K562 (cell line): ENCODE results near the gene DSEL. TPM values are rescaled to one million over a fixed set of nuclear protein-coding genes. Genes with fewer than 3 reads are reported as not detected.

Source experiments
- ATAC-seq: fragments of 200-7000 bp; cut with Tn5 transposase; 3 replicates; pipeline ENCODE4 v1.9.1; 2020; ENCODE audit warnings: moderate library complexity
- BruUV-seq: library from RNA; stranded (reverse); fragments of 400-500 nt; replicated peaks from 2 replicates; lab custom pipeline; 2021; lab: Mats Ljungman, UMichigan
- CTCF ChIA-PET: fragments of 300-600 bp; formaldehyde crosslinking; extraction: SDS; loops from one replicate; lab custom pipeline; 2021; ENCODE audit warnings: low intra/inter-chr PET ratio; lab: Yijun Ruan, JAX
- POLR2A ChIA-PET: fragments of 300-600, 350-650 bp; sonication (Branson Sonifier 250); formaldehyde crosslinking; extraction: SDS; loops from one replicate; lab custom pipeline; 2021; ENCODE audit warnings: antibody characterized with exemption, inconsistent platforms; lab: Yijun Ruan, JAX
- DNase-seq, 4 experiments: peaks; one replicate each; pipeline versions ENCODE4 v3.0.0 to v3.0.0-alpha.2; 2011 to 2018; ENCODE audit warnings: low spot score in 3 of 4, mixed read lengths in 3 of 4; ENCODE audit errors: extremely low read depth in 1 of 4
- FAIRE-seq: peaks from 2 replicates; lab custom pipeline; 2011; peaks lifted over from hg19 to GRCh38; lab: Jason Lieb, UNC
- H2AFZ ChIP-seq: 2 replicates; pipeline ENCODE4 v1.6.0; 2011; ENCODE audit warnings: low read depth, low read length, control low read depth, inconsistent platforms
- H3K27ac ChIP-seq: fragments of 200-600 bp; 3 replicates; pipeline ENCODE4 v1.8.0; 2011; ENCODE audit warnings: low read depth, mild to moderate bottlenecking, control low read depth, inconsistent platforms, low read length, moderate library complexity, mixed read lengths; ENCODE audit errors: extremely low read depth
- H3K27me3 ChIP-seq, 2 experiments: fragments of 300-600 bp in 1 of 2; 2 replicates in 1 of 2; 3 replicates in 1 of 2; pipeline versions ENCODE4 v1.6.0 to v1.8.0; 2011; ENCODE audit warnings: inconsistent platforms in 2 of 2, low read length in 2 of 2, mild to moderate bottlenecking in 1 of 2, mixed read lengths in 1 of 2, moderate library complexity in 1 of 2; ENCODE audit not compliant: control insufficient read depth in 2 of 2, insufficient read depth in 2 of 2
- H3K36me3 ChIP-seq: fragments of 300-600 bp; 3 replicates; pipeline ENCODE4 v1.8.0; 2011; ENCODE audit warnings: mild to moderate bottlenecking, low read length, inconsistent platforms; ENCODE audit not compliant: control insufficient read depth, insufficient read depth
- H3K4me1 ChIP-seq, 2 experiments: fragments of 200-600 bp in 1 of 2; replicated peaks in 1 of 2; 2 replicates in 1 of 2; 3 replicates in 1 of 2; pipeline versions ENCODE4 v1.5.1 to v1.8.0; 2011; ENCODE audit warnings: inconsistent platforms in 2 of 2, low read length in 2 of 2, mild to moderate bottlenecking in 1 of 2, mixed read lengths in 1 of 2, moderate library complexity in 1 of 2; ENCODE audit not compliant: control insufficient read depth in 2 of 2, insufficient read depth in 2 of 2
- H3K4me2 ChIP-seq: 2 replicates; pipeline ENCODE4 v1.6.1; 2011; ENCODE audit warnings: low read length, control low read depth, inconsistent platforms, mixed read lengths; ENCODE audit not compliant: insufficient read depth
- H3K4me3 ChIP-seq: fragments of 200-600 bp; sonication (generic), shearing (Covaris generic); 2 replicates; pipeline ENCODE4 v1.5.1; 2016; ENCODE audit warnings: control low read depth, inconsistent platforms
- H3K79me2 ChIP-seq: fragments of 200-600 bp; 3 replicates; pipeline ENCODE4 v1.8.0; 2011; ENCODE audit warnings: low read length, inconsistent platforms; ENCODE audit not compliant: control insufficient read depth, insufficient read depth
- H3K9ac ChIP-seq, 2 experiments: 2 replicates each; pipeline versions ENCODE4 v1.6.0 to v1.6.1; 2011; ENCODE audit warnings: low read depth in 2 of 2, low read length in 2 of 2, control low read depth in 1 of 2, inconsistent platforms in 1 of 2, mild to moderate bottlenecking in 1 of 2, mixed read lengths in 1 of 2; ENCODE audit not compliant: insufficient read depth in 1 of 2
- H3K9me1 ChIP-seq: one replicate; pipeline ENCODE4 v1.6.0; 2011; ENCODE audit warnings: inconsistent platforms, mild to moderate bottlenecking, low read length, moderate library complexity; ENCODE audit not compliant: control insufficient read depth, insufficient read depth
- H3K9me3 ChIP-seq: replicated peaks from 2 replicates; pipeline ENCODE4 v1.5.1; 2011; ENCODE audit warnings: low read depth, low read length, inconsistent platforms; ENCODE audit not compliant: control insufficient read depth, insufficient read depth
- H4K20me1 ChIP-seq: replicated peaks from 2 replicates; pipeline ENCODE4 v1.6.1; 2011; ENCODE audit warnings: low read length, inconsistent platforms, mixed read lengths; ENCODE audit not compliant: control insufficient read depth, insufficient read depth
- ATF4 ChIP-seq: fragments of 450-650 bp; formaldehyde crosslinking; IDR thresholded peaks from 2 replicates; pipeline ENCODE4 v1.4.0; 2022; ENCODE audit warnings: mild to moderate bottlenecking, moderate library complexity
- BDP1 ChIP-seq: IDR thresholded peaks from 3 replicates; pipeline ENCODE4 v1.6.1; 2011; ENCODE audit not compliant: insufficient read length, insufficient read depth
- BRCA1 ChIP-seq, 2 experiments: fragments of 450-650 bp in 1 of 2; sonication (generic) in 1 of 2; formaldehyde crosslinking in 1 of 2; IDR thresholded peaks; 2 replicates each; pipeline versions ENCODE4 v1.5.0 to v1.6.1; 2017 to 2020; ENCODE audit warnings: mild to moderate bottlenecking in 1 of 2, missing genetic modification reagents in 1 of 2
- BRD9 ChIP-seq: fragments of 450-650 bp; IDR thresholded peaks from 2 replicates; pipeline ENCODE4 v1.6.1; 2018; ENCODE audit warnings: low read depth; ENCODE audit not compliant: partially characterized antibody
- CCAR2 ChIP-seq: fragments of 200-400 bp; formaldehyde crosslinking; IDR thresholded peaks from 2 replicates; pipeline ENCODE4 v1.6.1; 2017; ENCODE audit warnings: mild to moderate bottlenecking, low read depth, low read length
- CREBBP ChIP-seq: IDR thresholded peaks from one replicate; pipeline ENCODE4 v1.6.1; 2012; ENCODE audit warnings: low read depth, mild to moderate bottlenecking, control low read depth, inconsistent platforms, low read length
- DACH1 ChIP-seq: fragments of 450-650 bp; IDR thresholded peaks from 2 replicates; pipeline ENCODE4 v1.6.1; 2018; ENCODE audit not compliant: partially characterized antibody
- SETDB1 ChIP-seq: IDR thresholded peaks from one replicate; pipeline ENCODE4 v1.6.1; 2012; ENCODE audit warnings: low read length, control low read depth, inconsistent platforms
- SRF ChIP-seq, 2 experiments: fragments of 250-450, 450-650 bp in 1 of 2; sonication (Bioruptor Pico) in 1 of 2; sonication (generic) in 1 of 2; formaldehyde crosslinking; IDR thresholded peaks; 2 replicates each; pipeline versions ENCODE4 v1.5.0 to v1.5.1; 2020 to 2022; ENCODE audit warnings: mild to moderate bottlenecking in 1 of 2, missing genetic modification reagents in 1 of 2
- SUPT5H ChIP-seq: fragments of 450-650 bp; IDR thresholded peaks from 2 replicates; pipeline ENCODE4 v1.6.1; 2016
- U2AF1 ChIP-seq: fragments of 200-400 bp; formaldehyde crosslinking; optimal IDR thresholded peaks from 2 replicates; pipeline ENCODE3; 2017; ENCODE audit warnings: mild to moderate bottlenecking, low read depth, low read length, moderate library complexity
- ZNF263 ChIP-seq: sonication (generic); formaldehyde crosslinking; IDR thresholded peaks from 2 replicates; pipeline ENCODE4 v1.8.0; 2022; ENCODE audit warnings: mild to moderate bottlenecking, missing genetic modification reagents, borderline replicate concordance
- ZNF324 ChIP-seq: fragments of 250-450 bp; sonication (Bioruptor Pico); IDR thresholded peaks from 2 replicates; pipeline ENCODE4 v1.4.0; 2020; ENCODE audit warnings: mild to moderate bottlenecking
- WGBS: fragments of 100-300 bp; shearing (Covaris generic); methylation state at CpG from one replicate; pipeline ENCODE4 v1.1.6; 2016; ENCODE audit warnings: low coverage, mixed read lengths; ENCODE audit not compliant: insufficient coverage; ENCODE audit errors: missing lambda C conversion rate; 5-methylcytosine and 5-hydroxymethylcytosine counted together
- in situ Hi-C: fragments of 300-500 bp; cut with MboI; formaldehyde crosslinking; loops from 4 replicates; pipeline ENCODE4 v1.15.0; 2018; ENCODE audit warnings: inconsistent platforms, mixed read lengths
- intact Hi-C: fragments of 100-400 bp; cut with micrococcal nuclease; formaldehyde crosslinking; loops from 2 replicates; pipeline ENCODE4 v1.14.2; 2022
- polyA plus RNA-seq, 8 experiments: library from polyadenylated mRNA; depleted of rRNA in 4 of 8; stranded (reverse) in 5 of 8; unstranded in 3 of 8; fragments of >200 nt; fragmentation: Nextera tagmentation in 2 of 8; fragmentation: Illumina TruSeq in 1 of 8; extraction: Ambion mirVana in 2 of 8; extraction: Trizol in 1 of 8; gene quantifications; 2 replicates each; pipeline versions ENCODE4 v1.2.1 to v1.2.3, GENCODE V29; 2011 to 2014; ENCODE audit warnings: inconsistent platforms in 1 of 8, missing spikeins in 1 of 8
- total RNA-seq, 7 experiments: library from RNA; depleted of rRNA in 6 of 7; stranded (reverse); fragments of >200 nt in 6 of 7; fragmentation: Illumina TruSeq in 2 of 7; extraction: Trizol in 2 of 7; gene quantifications; 2 replicates each; pipeline versions ENCODE4 v1.2.1 to v1.2.3, GENCODE V29; 2011 to 2021; ENCODE audit warnings: low replicate concordance in 1 of 7

The DSEL gene
- total and polyA plus RNA-seq, 9 of the 15 experiments (the other 6 are each of a cell fraction or from before 2014, with no cell fraction given) = under 0.01 to 0.04 (median 0.01) TPM; not detected in 3

GRCh38 chr18:67463829-67464228 is 52.7 kb downstream of the DSEL start:
- H3K36me3 ChIP-seq = no peaks in the 10 kb centered on the region
- no peak overlapping the region for H2AFZ ChIP-seq
- H3K4me1 ChIP-seq = no peaks in the 10 kb centered on the region
- no peaks in the 10 kb centered on the region for H4K20me1 ChIP-seq
- intact Hi-C loops = no loop called here
- in situ Hi-C loops = no loop called here
- POLR2A ChIA-PET = no interaction called here
- CTCF ChIA-PET = no interaction called here
- no peaks in the 10 kb centered on the region for H3K9me1 ChIP-seq
- no TSS peak for BruUV-seq
- DNase-seq (no peak), ATAC-seq (no peak), FAIRE-seq (no peak)
- no peak overlapping the region for H3K9ac ChIP-seq
- TF ChIP-seq CCAR2 (no peak), SETDB1 (no peak), U2AF1 (no peak), SRF (CRISPR knock-in tag; IDR thresholded peaks at IDR 0.05) (no peak), BRCA1 (IDR thresholded peaks at IDR 0.05) (no peak), BRCA1 (CRISPR knock-in tag; IDR thresholded peaks at IDR 0.05) (no peak), ATF4 (CRISPR knock-in tag) (no peak), BDP1 (no peak), BRD9 (no peak), CREBBP (no peak), ZNF324 (CRISPR knock-in tag) (no peak), SUPT5H (no peak), DACH1 (no peak), ZNF263 (no peak)
- H3K9me3 ChIP-seq = no peaks in the 10 kb centered on the region
- no peaks in the 10 kb centered on the region for H3K27me3 ChIP-seq
- no peak overlapping the region for H3K27ac ChIP-seq
- no peak overlapping the region for H3K4me3 ChIP-seq
- 6% methylated on average over 2 of the region's 2 CpGs for WGBS
- H3K79me2 ChIP-seq = no peaks in the 10 kb centered on the region
- H3K4me2 ChIP-seq = no peak overlapping the region
